Measurements from ENCODE around the gene ERC2.

ERC2 gene

DNA sequence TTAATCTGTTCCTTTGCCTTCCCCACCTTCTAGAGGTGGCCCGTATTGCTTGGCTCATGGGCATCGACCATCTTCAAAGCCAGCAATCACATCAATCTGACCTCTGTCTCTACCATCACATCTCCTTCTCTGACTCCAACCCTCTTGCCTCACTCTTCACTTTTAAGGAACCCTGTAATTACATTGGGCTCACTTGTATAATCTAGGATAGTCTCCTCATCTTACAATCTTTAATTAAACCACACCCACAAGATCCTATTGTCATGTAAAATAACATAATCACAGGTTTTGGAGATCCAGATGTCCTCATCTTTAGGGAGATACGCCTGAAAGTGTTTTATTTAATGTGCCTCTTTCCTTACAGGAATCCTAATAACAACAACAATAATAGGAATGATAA is 234.5 kb downstream of the ERC2 start:
- no peak for DNase-seq

- no peak for DNase-seq
Measured at GRCh38 chr3:56229311-56229710, 239.0 kb downstream of the ERC2 start.

DNA sequence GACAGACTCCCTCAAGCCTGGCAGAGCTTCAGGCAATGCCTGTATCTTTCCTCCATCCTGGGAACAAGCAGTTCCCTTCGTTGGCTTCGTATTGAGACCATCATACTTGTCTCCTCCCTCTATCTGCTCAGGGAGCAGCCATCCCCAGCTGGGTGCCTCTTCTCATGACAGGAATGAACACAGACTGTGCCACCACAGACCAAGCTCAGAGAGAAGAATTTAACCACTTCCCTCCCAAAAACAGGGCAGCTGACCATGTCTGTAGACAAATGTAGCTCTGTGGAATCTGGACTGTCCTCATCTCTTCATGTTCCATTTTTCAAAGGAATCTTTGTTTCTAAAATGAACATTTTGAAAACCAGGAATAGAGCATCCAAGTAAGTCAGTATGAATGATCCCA is 245.4 kb downstream of the ERC2 start:
- DNase-seq = no peak

DNA sequence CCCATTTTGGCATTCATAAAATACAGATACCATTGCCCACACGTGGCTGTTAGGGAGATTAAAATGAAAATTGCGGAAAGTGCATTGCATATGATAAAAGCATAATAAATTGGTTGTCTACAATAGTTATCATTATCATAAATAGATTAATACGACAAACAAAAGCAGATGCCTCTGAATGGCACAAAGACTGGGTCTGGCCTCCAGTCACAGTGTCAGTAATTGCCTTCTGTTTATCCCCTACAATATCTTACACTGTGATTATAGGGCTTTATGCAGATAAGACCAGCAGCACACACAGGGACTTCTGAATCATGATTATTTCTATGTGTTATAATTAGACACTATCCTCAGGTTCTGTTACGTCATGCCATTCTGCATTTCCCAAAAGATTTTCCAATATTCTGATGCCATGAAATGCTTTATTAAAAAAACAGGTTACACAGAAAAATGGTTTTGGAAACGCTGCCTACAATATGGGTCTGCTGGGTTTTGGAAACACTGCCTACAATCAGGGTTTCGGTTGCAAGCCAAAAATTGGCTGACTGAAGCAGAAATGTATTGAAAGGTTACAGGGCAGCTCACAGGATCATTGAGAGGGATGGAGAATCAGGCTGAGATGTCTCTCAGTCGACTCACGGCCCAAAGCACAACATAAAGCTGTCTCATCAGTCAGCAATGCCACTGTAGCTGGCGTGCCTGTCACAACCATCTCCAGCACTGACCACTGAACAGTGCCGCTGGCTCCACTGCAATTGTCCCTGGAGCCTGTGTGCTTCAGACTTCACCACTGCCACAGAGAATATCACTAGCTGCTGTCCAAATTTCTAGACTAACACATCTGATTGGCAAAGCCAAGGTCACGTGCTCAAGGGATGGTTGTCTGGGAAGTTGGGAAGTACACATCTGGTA is 248.1 kb downstream of the ERC2 start:
- no peak for DNase-seq

DNA sequence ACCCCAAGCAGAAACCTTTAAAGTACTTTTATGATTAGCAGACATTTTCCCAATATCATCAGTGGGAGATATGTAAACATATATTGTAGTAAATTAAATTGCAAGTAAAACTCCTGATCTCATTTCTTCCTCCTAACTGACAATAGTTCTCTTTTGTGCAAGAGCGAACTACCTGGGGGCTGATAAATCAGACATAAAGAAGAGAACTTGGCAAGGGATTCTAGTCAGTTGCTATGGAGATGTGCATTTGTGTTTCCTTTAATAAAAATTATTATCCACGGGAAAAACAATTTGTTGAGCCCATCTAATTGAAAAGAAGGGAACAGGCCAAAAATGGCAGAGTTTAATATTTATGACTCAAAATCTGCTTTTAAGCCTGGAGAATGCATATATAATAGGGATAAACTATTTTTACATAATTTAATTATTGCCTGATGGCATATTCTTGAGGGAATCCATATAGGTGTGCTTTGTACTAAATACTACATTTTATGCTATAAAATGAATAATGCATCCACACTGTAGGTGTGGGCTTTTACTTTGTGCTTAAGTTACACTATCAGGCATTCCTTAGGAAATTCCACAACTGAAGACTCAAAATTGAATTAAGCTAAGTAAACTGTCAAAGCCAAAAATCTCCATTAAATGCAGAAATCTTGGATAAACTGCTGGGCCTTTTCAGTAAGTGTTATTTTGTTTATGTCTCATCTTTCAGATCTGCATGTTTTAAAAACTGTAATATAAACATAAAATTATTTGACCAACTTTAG is 258.1 kb downstream of the ERC2 start:
- DNase-seq = no peak

DNA sequence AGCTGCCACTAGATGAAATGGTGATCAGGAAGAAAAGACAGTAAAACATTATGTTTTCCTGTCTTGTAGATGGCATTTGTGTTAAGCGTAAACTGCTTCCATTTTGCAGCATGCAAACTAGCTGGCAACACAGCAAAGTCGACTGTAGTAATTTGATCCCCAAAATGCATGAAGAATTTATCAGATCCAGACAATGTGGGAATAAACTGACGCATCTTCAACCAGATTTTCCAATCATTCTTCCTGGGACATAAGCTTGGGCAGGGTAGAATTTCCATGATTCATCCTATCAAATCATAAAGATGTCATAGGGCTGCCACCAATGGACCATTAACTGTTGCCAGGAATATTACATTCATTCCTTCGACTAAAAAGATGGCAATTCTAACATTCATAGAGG is 260.3 kb downstream of the ERC2 start:
- DNase-seq = no peak

- DNase-seq = no peak
Measured at GRCh38 chr3:56205406-56205805, 262.9 kb downstream of the ERC2 start.

DNA sequence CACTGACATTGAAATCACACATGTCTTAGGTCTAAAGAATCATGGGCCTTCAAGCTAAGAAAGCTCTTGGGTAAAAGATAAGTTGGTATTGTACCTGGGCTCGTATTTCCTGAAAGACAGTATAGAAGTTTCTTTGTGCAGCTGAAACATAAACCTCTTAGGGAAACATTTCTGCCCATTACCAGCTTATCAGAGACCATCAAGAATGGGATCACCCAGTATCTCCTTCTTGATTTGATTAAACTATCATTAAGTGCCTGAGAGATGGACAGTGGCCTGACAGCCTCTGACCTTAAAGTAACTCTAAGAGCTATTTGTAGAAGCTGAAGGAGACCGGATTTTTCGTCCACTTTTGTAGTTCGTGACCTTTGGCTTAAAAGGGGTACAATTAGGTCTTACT is 265.3 kb downstream of the ERC2 start:
- no peak for DNase-seq

- no peak for DNase-seq
Measured at GRCh38 chr3:56201407-56201806, 266.9 kb downstream of the ERC2 start.

DNA sequence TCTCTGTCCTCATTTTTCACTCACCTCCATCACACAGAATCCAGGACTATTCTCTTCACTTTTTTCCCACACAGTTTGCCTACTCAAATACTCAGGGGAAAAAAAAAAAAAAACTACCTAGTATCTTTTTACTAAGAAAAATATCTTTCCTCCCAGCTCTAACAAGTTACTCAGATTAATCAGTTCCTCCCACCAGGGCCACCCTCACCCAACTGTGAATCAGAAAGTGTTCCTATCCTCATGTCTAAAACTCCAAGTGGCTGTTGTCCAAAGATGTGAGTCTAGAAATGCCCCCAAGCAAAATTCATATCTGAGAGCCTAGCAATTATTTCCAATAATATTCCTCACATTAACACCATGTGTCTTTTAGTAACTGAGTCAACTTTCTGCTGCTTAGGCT is 268.0 kb downstream of the ERC2 start:
- DNase-seq = no peak

DNA sequence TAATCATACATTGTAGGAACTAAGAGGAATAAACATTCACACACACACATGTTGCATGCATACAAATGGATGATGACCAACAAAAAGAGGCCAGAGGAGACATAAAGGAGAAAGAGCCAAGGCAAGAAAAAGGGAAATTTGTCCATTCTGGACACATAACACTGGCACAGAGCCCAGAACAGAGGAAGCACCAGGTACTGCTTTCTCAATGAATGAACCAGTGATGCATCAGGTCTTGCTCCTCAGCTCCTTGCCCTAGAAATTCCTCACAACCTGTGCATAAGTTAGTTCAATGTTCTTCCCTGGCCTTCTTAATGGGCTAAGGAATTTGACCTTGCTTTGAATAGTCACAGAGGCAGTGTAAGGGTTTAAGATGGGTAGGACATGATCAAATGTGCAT is 270.3 kb downstream of the ERC2 start:
- DNase-seq = no peak

- no peak for DNase-seq
Measured at GRCh38 chr3:56197259-56197965, 270.9 kb downstream of the ERC2 start.

DNA sequence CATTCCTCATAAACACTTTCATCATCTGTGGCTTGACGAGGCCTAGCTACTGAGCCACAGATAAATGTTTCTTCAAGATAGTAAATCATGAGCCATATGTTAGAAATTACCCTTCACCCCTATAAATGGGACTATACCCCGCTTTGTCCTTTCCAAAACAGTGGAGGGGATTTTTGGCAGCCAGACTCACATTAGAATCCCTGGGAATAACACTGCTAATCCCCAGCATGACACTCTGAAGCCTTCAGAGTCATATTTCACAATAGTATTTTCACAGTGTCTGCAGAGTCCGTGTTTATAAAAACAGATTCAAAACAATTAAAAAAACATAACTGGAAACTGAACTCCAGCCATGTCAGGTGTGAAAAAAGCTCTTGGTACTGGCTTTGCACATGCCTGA is 271.6 kb downstream of the ERC2 start:
- DNase-seq = no peak

DNA sequence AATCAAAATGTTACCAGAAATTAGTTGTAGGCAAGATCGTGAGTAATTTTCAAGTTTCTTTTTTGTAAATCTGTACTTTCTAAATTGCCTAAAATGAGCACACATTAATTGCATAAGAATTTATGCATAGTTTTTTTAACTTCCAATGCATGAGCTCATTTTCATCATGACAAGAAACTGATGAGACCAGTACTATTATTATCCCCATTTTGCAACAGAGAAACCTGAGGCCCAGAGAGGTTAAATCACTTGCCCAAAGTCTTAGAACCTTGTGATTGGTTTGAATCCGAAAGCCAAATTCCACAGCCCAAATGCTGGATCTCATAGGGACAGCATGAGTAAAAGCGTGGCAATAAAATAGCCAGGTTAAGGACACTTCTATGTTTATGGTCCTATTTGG is 274.7 kb downstream of the ERC2 start:
- DNase-seq = no peak

DNA sequence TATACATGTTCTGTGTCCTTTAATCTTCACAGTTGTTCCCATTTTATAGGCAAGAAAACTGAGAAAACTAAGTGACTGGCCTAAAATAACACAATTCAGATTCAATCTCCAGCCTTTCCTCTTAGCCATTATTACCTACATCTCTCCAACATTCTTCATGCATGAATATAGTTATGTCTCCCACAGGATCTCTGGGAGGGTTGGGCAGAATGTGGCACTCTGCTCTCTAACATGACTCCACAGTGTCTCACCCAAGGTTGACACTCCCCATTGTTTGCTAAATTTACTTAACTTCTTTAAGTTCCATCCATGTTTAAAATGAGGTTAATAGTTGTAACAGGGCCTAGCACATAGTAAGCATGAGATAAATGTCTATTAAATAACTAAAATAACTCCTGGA is 276.3 kb downstream of the ERC2 start:
- DNase-seq = no peak

DNA sequence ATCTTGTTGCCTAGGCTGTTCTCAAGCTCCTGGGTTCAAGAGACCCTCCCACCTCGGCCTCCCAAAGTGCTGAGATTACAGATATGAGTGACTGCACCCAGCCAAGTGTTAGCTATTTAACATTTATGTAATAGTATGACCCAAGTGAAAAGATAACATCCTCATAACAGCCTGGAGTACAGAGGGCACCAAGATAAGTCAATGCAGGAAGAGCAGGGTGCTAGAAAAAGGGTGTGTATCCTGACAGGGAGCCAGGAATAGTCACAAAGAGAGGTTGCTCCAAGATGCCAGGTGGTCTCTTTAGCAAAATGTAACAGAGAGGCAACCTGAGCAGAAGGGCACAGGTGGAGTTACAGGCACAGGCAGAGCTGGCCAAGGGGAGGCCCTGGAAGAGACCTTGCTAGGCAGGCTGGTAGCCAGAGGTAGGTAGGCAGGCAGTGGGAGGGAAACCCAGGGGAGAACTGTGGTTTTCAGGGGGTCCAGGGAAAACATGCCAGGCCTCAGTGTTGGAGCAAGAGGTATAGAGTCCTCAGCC is 277.4 kb downstream of the ERC2 start:
- DNase-seq = no peak

- DNase-seq = no peak
Measured at GRCh38 chr3:56190130-56190529, 278.1 kb downstream of the ERC2 start.

GRCh38 chr3:56189536-56189935 is 278.7 kb downstream of the ERC2 start:
- no peak for DNase-seq

GRCh38 chr3:56188201-56188600 is 280.1 kb downstream of the ERC2 start:
- DNase-seq = no peak

DNA sequence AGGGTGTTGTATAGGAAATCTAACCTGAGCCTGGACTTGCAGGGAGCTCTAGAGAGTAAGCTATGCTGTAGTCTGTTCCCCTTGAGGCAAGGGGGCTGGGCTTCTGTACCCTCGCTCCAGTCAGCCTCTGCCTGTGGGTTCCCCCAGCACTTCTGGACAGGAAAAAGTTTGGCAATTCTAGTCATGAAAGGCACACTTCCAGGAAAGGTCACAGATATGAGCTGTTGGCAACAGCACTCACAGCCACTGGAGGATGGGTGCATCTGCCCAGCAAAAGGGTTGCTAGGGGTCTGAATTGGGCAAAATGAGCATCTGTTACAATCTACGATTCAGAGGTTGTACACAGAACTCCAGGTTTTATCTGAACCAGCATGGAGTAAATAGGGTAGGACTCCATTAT is 281.2 kb downstream of the ERC2 start:
- DNase-seq = no peak

- no peak for DNase-seq
Measured at GRCh38 chr3:56185827-56186226, 282.4 kb downstream of the ERC2 start.

- DNase-seq = no peak
Measured at GRCh38 chr3:56183529-56183928, 284.7 kb downstream of the ERC2 start.

DNA sequence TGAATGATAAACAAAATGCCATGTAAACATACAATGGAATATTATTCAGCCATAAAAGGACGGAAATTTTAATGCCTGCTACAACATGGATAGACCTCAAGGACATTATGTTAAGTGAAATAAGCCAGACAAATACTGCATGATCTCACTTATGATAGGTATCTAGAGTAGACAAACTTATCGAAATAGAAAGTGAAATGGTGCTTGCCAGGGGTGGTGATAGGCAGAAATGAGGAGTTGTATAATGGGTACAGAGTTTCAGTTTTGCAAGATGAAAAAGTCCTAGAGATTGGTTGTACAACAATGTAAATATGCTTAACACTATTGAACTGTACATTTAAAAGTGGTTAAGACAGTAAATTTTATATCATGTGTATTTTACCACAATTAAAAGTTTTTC is 287.8 kb downstream of the ERC2 start:
- DNase-seq = no peak

All from DMS153 (cell line).